Prostate gland (tissue), 2 donors: ENCODE measurements around the gene TMCO4.

Source experiments
- POLR2A ChIP-seq: fragments of 450-650 bp; IDR thresholded peaks from one replicate; pipeline ENCODE4 v1.6.1; 2016; ENCODE audit warnings: antibody characterized with exemption, mild to moderate bottlenecking
- POLR2AphosphoS5 ChIP-seq: sonication (generic); formaldehyde crosslinking; IDR thresholded peaks from one replicate; pipeline ENCODE4 v1.6.1; 2017; ENCODE audit warnings: antibody characterized with exemption
- TF ChIP-seq, protein P1 (sequence below), 4 experiments: fragments of 200-600 bp in 2 of 4; fragments of 450-650 bp in 2 of 4; sonication (generic) in 2 of 4; IDR thresholded peaks; 1 replicate in 3 of 4; 2 replicates in 1 of 4; pipeline ENCODE4 v1.5.1; 2016 to 2019; ENCODE audit warnings: antibody characterized with exemption in 4 of 4, mild to moderate bottlenecking in 2 of 4, moderate library complexity in 2 of 4

DNA sequence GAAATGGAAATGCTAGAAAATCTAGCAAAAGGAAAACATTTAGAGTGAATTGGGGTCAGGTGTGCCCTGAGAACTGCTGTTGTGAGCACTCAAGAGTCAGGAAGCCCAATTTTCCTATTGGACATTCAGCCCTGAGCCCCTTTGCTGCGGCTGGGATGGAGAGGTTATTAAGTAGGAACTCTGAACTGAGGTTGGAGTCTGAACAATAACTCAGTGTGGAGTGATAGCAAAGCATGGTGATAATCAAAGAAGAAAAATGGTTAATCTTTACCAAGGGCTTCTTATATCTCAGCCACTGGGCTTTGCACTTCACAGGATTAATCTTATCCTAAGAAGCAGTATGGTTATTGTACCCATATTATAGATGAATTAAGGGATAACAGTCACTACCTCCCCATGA lies 52.0 kb downstream of the TMCO4 start:
- TF ChIP-seq, protein P1, sequence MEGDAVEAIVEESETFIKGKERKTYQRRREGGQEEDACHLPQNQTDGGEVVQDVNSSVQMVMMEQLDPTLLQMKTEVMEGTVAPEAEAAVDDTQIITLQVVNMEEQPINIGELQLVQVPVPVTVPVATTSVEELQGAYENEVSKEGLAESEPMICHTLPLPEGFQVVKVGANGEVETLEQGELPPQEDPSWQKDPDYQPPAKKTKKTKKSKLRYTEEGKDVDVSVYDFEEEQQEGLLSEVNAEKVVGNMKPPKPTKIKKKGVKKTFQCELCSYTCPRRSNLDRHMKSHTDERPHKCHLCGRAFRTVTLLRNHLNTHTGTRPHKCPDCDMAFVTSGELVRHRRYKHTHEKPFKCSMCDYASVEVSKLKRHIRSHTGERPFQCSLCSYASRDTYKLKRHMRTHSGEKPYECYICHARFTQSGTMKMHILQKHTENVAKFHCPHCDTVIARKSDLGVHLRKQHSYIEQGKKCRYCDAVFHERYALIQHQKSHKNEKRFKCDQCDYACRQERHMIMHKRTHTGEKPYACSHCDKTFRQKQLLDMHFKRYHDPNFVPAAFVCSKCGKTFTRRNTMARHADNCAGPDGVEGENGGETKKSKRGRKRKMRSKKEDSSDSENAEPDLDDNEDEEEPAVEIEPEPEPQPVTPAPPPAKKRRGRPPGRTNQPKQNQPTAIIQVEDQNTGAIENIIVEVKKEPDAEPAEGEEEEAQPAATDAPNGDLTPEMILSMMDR (IDR thresholded peaks at IDR 0.05): no peak
- TF ChIP-seq POLR2A: no peak
- TF ChIP-seq POLR2AphosphoS5: no peak
